Right forelimb (tissue), 1 donor: ENCODE measurements around the gene SDHAF2.
"Not testable (repeated sequence)": the region's sequence is repeated elsewhere in the genome, so short reads cannot be mapped to it uniquely, and the experiment has no call there.

ENCODE experiments used
- DNase-seq: peaks from one replicate; pipeline ENCODE4 v3.0.0-alpha.2; 2018

SDHAF2 gene

DNA sequence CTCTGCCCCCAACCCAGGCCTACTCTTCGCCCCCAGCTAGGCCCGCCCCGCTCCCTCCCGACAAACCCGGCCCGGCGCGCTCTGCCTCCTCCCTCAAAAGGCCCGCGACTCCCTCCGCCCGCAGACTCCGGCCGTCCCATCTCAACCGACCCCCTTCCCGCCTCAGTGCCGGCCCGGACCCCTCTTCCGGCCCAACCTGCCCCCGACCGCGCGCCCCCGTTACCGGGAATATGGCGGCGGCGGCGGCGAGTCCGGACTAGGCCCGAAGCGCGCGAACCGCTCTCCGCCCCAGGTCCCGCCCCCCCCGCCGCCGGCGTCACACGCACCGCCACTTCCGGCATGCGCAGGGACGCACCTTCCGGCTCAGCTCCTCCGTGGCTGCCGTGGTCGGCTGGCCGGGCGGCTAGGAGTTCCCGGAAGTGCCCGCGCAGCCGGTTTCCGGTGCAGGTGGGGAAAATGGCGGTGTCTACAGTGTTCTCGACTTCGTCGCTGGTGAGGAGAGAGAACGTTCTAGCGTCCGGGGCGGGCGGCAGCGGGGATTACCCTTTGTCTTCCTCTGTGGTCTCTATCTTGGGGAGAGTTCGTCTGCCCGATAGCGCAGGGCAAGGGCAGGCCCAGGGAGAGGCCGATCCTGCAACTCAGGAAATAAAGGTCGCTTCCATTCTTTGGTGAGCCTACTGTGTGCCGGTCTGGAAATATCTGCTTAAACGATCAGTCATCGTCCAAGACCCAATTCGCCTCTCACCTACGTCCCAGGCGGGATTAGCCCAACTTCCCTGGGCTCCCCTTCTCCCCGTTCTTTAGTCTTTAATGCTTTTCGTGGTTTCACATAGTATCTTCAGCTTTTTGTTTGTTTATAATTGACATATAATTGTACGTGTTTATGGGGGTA is at the start of gene SDHAF2, which contains the start of gene CPSF7:
Gene SDHAF2 (plus strand): TSS at position 434 of the 892 bp plus-strand sequence. CDS start 23 bp downstream, at position 457.
Gene CPSF7 (minus strand): TSS at position 285 of the 892 bp plus-strand sequence. CDS start 740 bp downstream, outside the sequence.
- peak; percentile 98 for DNase-seq

GRCh38 chr11:61380884-61381283 is 49.0 kb upstream of the SDHAF2 start:
- DNase-seq, result no peak

GRCh38 chr11:61383859-61384258 is 46.1 kb upstream of the SDHAF2 start:
- not testable (repeated sequence) for DNase-seq

GRCh38 chr11:61384271-61385242 is 45.4 kb upstream of the SDHAF2 start:
- no peak for DNase-seq

- DNase-seq, result no peak
Observed at GRCh38 chr11:61390161-61390560, 39.8 kb upstream of the SDHAF2 start.

- DNase-seq, result peak; percentile 53
Observed at GRCh38 chr11:61392981-61393595, 36.8 kb upstream of the SDHAF2 start.

GRCh38 chr11:61401173-61401572 is 28.8 kb upstream of the SDHAF2 start:
- no peak for DNase-seq

DNA sequence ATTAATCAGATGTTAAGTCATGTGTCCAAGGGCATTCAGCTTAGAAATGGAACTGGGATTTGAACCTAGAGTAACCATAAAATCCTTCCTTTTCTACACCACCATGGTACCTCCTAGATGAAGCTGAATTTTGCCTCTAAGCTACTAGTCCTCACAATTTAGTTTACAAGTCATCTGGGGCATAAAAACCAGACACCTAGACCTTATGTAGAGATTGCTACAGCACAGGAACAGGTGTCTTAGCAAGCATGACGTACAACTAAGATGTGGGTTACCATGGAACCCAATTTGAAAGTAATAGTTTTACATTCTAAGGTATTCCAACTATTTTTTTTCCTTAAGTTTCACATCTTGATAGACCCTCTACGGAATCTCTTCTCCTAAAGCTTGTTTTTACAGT is 28.4 kb upstream of the SDHAF2 start:
- no peak for DNase-seq

DNA sequence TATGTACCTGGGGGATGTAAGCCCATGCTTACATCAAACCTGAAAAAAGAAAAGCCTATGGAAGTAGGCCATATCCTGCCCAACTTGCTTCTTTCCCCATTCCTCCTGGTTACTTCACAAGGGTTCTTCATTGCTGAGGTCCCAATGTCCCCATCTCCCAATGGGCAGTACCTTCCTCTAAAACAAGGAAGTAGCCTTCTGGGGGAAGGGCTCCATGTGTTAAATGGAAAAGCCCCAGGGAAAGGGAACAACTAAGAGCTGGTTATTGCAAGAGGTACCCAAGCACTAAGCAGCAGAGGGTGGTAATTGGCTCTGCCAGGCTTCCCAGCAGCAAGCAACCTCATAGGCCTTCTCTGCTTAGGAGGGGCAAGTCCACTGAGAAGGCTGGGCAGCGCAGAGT is 26.3 kb upstream of the SDHAF2 start:
- no peak for DNase-seq

GRCh38 chr11:61404103-61404502 is 25.8 kb upstream of the SDHAF2 start:
- no peak for DNase-seq

GRCh38 chr11:61404641-61405040 is 25.3 kb upstream of the SDHAF2 start:
- no peak for DNase-seq

DNA sequence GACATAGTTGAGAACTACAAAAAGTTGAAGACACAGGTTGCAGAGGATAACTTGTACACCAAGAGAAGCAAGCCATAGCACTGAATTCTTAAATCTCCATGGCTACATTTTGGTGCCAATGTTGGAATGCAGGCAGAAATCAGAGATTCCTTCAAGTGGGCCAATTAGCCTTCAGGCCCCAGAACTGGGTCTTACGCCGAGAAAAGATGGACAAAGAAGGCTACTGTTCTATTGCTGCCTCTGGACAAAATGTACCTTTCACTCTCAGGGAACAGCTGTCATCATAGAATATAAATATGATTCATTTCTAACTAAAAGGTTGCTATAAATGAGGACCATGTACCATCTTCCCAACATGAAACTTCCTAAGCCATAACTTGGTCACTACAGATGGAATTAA is 23.9 kb upstream of the SDHAF2 start:
- DNase-seq, result no peak

GRCh38 chr11:61406991-61407728 is 22.8 kb upstream of the SDHAF2 start:
- DNase-seq, result no peak

GRCh38 chr11:61411589-61411988 is 18.3 kb upstream of the SDHAF2 start:
- no peak for DNase-seq

DNA sequence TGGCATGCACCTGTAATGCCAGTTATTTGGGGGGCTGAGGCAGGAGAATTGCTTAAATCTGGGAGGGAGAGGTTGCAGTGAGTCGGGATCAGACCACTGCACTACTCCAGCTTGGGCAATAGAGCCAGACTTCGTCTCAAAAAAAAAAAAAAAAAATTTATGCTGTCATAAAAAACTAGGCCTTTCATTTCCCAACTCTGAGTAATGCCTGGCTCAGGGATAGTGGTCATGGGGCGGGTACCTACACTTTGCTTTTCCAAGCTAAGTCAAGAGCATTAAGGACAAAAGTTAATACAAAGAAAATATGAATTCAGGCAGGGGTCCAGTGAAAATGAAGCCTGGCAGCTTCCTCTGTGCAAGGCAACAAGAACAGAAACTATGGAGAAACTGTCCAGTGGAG is 16.4 kb upstream of the SDHAF2 start:
- no peak for DNase-seq

GRCh38 chr11:61414547-61414946 is 15.4 kb upstream of the SDHAF2 start:
- DNase-seq, result no peak

- no peak for DNase-seq
Observed at GRCh38 chr11:61415381-61415780, 14.5 kb upstream of the SDHAF2 start.

DNA sequence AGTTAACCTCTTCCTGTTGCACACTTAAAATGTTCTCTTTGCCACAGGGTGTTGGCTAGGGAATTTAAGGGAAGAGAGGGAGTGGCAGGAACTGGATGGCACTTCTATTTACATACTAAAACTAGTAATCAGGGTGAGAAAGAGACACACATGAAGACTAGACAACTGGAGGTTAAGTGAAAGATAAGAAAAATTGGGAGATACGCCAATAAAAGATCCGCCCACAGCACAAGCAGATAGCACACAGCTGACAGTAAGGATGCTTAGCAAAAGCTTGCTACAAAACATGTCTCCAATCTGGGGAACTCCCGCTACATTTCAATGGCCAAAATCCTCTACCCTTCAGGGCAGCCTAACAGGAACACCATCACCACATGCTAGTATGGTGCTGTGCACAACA is 13.0 kb upstream of the SDHAF2 start:
- no peak for DNase-seq

DNA sequence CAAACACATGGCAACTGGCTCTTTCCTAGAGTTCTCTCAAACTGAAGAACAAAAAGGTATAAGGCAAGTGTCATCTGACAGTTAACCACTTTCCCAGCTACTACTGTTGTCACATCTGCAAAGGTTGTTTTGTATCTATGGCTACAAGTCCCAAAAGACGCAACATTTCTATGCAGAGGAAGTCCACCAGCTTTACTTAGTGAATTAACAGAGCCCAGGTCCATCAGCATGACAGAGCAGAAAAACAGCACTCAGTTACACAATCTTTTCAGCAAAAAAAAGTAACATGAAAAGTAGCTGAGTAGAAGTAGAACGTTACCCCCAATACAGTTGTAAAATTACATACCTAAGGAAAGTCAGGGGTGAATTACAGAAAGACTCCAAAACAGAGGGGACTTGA is 12.3 kb upstream of the SDHAF2 start:
- DNase-seq, result no peak

GRCh38 chr11:61418136-61418535 is 11.8 kb upstream of the SDHAF2 start:
- DNase-seq, result no peak

DNA sequence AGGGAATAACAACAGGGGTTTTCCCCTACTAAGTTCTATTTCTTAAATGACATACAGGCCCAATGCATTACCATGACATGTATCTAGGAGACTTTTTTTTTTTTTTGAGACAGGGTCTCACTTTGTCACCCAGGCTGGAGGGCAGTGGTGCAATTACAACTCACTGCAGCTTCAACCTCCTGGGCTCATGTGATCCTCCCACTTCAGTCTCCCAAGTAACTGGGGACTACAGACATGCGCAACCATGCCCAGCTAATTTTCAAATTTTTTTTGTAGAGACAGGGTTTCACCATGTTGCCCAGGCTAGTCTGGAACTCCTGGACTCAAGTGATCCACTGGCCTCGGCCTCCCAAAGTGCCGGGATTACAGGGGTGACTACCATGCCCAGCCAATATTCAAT is 7.7 kb upstream of the SDHAF2 start:
- DNase-seq, result no peak
